B cell (primary cell): ENCODE results near the gene NDUFA8.

Experiments
- CTCF ChIP-seq: fragments of 200-600 bp; IDR thresholded peaks from one replicate; pipeline ENCODE4 v1.8.0; 2022; ENCODE audit warnings: antibody characterized with exemption, mild to moderate bottlenecking
- EZH2 ChIP-seq: IDR thresholded peaks from 2 replicates; pipeline ENCODE4 v1.6.1; 2012; ENCODE audit warnings: borderline replicate concordance, low read depth, mild to moderate bottlenecking, moderate library complexity, low read length; ENCODE audit not compliant: insufficient read depth, poor library complexity, severe bottlenecking

GRCh38 chr9:122191584-122191983, 32.0 kb upstream of the NDUFA8 start:
- no peak for TF ChIP-seq CTCF
- TF ChIP-seq EZH2 = no peak
